ENCODE measurements around the gene RABGAP1L. TPM values are rescaled to one million over a fixed set of nuclear protein-coding genes. Genes with fewer than 3 reads are reported as not detected.

RABGAP1L gene
- total RNA-seq, 3 donors from 2014 or later = 46.1 to 74.7 (median 59.2) TPM

DNA sequence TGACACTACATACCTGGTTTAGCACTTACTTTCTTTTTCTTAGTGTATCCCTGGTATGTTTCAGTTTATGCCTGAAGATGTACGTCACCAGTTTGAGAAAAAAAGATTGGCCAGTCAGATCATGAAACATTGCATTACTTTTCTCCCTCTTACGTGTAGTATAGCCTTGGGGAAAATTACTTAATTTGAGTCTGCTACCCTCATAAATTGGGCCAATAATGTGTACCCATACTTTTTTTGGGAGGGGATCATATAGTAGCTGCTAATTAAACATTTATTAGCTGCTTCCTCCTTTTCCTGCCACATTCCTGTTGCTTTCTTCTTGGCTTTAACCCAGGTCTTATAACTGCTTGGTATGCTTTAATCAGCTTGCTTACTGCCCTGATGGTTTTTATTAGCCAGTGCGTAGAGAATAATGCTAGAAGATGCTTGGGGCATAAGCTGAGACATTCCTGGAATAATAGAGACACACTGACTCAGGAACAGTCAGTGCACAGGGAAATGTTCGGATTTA lies 32.1 kb downstream of the RABGAP1L start:
- peaks cover 6% of the 10 kb centered on the region for H3K9me3 ChIP-seq
- no peak overlapping the region for H3K4me3 ChIP-seq
- ATAC-seq = no peak
- intact Hi-C loops (cut with DNase I, micrococcal nuclease) = no loop called here
- H3K36me3 ChIP-seq (ENCODE audit: low read depth) = no peaks in the 10 kb centered on the region
- TF ChIP-seq, protein P1, sequence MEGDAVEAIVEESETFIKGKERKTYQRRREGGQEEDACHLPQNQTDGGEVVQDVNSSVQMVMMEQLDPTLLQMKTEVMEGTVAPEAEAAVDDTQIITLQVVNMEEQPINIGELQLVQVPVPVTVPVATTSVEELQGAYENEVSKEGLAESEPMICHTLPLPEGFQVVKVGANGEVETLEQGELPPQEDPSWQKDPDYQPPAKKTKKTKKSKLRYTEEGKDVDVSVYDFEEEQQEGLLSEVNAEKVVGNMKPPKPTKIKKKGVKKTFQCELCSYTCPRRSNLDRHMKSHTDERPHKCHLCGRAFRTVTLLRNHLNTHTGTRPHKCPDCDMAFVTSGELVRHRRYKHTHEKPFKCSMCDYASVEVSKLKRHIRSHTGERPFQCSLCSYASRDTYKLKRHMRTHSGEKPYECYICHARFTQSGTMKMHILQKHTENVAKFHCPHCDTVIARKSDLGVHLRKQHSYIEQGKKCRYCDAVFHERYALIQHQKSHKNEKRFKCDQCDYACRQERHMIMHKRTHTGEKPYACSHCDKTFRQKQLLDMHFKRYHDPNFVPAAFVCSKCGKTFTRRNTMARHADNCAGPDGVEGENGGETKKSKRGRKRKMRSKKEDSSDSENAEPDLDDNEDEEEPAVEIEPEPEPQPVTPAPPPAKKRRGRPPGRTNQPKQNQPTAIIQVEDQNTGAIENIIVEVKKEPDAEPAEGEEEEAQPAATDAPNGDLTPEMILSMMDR (IDR thresholded peaks at IDR 0.05) = no peak
- H3K4me1 ChIP-seq (ENCODE audit: low read depth) = no peaks in the 10 kb centered on the region
- DNase-seq = no peak

- intact Hi-C loops (cut with DNase I, micrococcal nuclease) = no loop called here
- no peak for ATAC-seq
These were observed 35.1 kb downstream of the RABGAP1L start for GRCh38 chr1:174194461-174194860.

GRCh38 chr1:174197088-174197487 lies 37.8 kb downstream of the RABGAP1L start:
- no peaks in the 10 kb centered on the region for H3K9me3 ChIP-seq
- H3K4me1 ChIP-seq (ENCODE audit: low read depth) = no peaks in the 10 kb centered on the region
- DNase-seq (no peak), ATAC-seq (no peak)
- intact Hi-C loops (cut with DNase I, micrococcal nuclease) = no loop called here
- TF ChIP-seq, protein P1 (IDR thresholded peaks at IDR 0.05) = no peak
- no peak overlapping the region for H3K4me3 ChIP-seq
- H3K36me3 ChIP-seq (ENCODE audit: low read depth) = no peaks in the 10 kb centered on the region

More at GRCh38 chr1:174194461-174194860, 35.1 kb downstream of the RABGAP1L start:
- Histone ChIP-seq H3K9me3 (no peaks in the 10 kb centered on the region), H3K4me3 (no peak overlapping the region), H3K4me1 (ENCODE audit: low read depth) (no peaks in the 10 kb centered on the region), H3K36me3 (ENCODE audit: low read depth) (no peaks in the 10 kb centered on the region)
- DNase-seq = no peak
- TF ChIP-seq, protein P1 (IDR thresholded peaks at IDR 0.05) = no peak

- ATAC-seq (no peak), DNase-seq (no peak)
- Histone ChIP-seq H3K9me3 (no peaks in the 10 kb centered on the region), H3K4me1 (ENCODE audit: low read depth) (no peaks in the 10 kb centered on the region), H3K36me3 (ENCODE audit: low read depth) (no peaks in the 10 kb centered on the region), H3K4me3 (no peak overlapping the region)
- intact Hi-C loops (cut with DNase I, micrococcal nuclease) = no loop called here
- TF ChIP-seq, protein P1 (IDR thresholded peaks at IDR 0.05) = no peak
These were observed 38.2 kb downstream of the RABGAP1L start for GRCh38 chr1:174197547-174197946.

DNA sequence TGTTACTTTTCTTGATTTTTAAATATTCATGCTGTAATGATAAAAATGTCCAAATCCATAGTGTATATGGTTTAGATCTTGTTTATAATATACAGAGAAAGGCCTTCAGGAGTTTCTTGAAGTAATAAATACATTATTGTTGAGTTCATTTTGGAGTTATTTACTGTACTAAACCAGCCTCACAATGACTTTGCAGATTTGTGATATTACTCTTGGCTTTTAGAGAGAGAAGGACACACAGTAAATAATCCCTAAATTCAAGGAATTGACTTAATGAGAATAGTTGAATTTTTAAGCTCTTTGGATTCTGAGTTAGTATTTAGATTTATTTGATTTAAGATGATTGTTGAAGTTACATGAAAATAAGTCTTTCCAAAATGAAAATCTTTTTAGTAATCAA lies 38.9 kb downstream of the RABGAP1L start:
- Histone ChIP-seq H3K4me3 (no peak overlapping the region), H3K4me1 (ENCODE audit: low read depth) (no peaks in the 10 kb centered on the region), H3K9me3 (peaks cover under 1% of the 10 kb centered on the region), H3K36me3 (ENCODE audit: low read depth) (no peaks in the 10 kb centered on the region)
- intact Hi-C loops (cut with DNase I, micrococcal nuclease) = no loop called here
- TF ChIP-seq, protein P1 (IDR thresholded peaks at IDR 0.05) = no peak
- DNase-seq = no peak
- no peak for ATAC-seq

DNA sequence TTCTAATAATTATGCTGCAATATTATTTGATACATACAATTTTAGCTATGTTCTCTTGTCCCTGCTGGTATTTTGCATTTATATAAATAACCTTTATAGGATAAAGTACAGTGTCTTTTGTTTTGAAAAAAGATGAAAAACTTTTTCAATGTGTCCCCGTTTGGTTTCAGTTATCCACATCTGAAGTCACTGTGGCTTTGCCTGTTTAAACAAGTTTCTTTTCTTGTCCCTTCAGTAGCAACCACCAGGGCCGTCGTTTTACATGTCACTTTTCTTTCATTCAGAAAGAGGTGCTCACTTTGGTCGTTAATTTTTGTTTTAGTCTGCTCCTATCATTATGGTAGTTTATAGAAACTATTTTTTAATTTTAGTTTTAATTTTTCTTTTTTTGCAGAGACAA lies 41.4 kb downstream of the RABGAP1L start:
- intact Hi-C loops (cut with DNase I, micrococcal nuclease) = no loop called here
- no peak for ATAC-seq

More for the DNA sequence above, 41.4 kb downstream of the RABGAP1L start:
- TF ChIP-seq, protein P1 (IDR thresholded peaks at IDR 0.05) = no peak
- no peaks in the 10 kb centered on the region for H3K36me3 ChIP-seq (ENCODE audit: low read depth)
- H3K4me3 ChIP-seq = no peak overlapping the region
- H3K4me1 ChIP-seq (ENCODE audit: low read depth) = no peaks in the 10 kb centered on the region
- peaks cover 4% of the 10 kb centered on the region for H3K9me3 ChIP-seq
- no peak for DNase-seq

All from mucosa of descending colon (tissue), 3 donors.